GM12864 (cell line): ENCODE data around the gene AFF2.

Source experiments
- DNase-seq: peaks from one replicate; pipeline ENCODE4 v3.0.0-alpha.2; 2011; ENCODE audit warnings: low read depth
- H3K4me3 ChIP-seq: 2 replicates; pipeline ENCODE4 v1.5.1; 2011; ENCODE audit warnings: mild to moderate bottlenecking, low read depth, low read length, control low read depth
- CTCF ChIP-seq: IDR thresholded peaks from 2 replicates; pipeline ENCODE4 v1.5.1; 2011; ENCODE audit warnings: low read depth, mild to moderate bottlenecking, moderate library complexity, low read length, control low read depth, inconsistent platforms; ENCODE audit errors: missing control alignments

AFF2 gene

DNA sequence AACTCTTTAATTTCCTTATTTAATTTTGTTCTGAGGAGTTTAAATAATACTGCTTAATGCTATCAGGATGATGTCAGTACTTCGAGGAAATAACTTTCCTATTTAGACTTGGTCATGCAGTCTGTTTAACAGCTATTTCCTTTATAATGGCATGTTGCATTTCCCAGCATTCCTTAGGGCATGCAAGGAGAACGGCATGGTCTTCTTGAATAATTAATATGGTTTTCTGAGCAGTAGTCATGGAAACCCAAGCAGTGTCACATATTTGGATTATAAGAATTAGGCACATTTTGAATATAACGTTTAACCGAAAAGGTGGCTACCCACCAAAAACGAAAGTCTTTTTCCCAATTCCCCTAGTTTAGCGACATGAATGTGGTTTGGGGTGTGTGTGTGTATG is 76.0 kb downstream of the AFF2 start:
- no peak overlapping the region for H3K4me3 ChIP-seq
- no peak for TF ChIP-seq CTCF
- DNase-seq: no peak

- no peak for TF ChIP-seq CTCF
- no peak for DNase-seq
- H3K4me3 ChIP-seq: no peak overlapping the region
Observed at GRCh38 chrX:148577741-148578140, 77.3 kb downstream of the AFF2 start.

DNA sequence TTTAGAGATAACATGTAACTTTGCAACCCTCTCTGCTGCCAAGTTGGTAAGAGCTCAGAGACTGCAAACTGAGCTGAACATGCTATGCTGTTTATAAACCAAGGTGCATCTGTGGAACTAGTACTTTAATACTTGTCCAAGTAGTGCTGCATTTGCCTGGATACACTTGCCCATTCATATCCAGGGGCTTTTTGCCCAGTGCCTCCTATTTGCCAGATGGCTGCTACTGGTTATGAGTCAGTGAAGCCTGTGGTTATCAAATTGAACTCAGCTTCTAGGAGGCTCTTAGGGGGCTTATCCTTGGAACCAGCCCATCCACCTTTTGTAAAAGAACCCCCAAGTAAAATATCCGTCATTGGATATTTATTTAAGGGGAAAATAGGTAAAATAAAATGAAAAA is 79.6 kb downstream of the AFF2 start:
- no peak overlapping the region for H3K4me3 ChIP-seq
- no peak for TF ChIP-seq CTCF
- no peak for DNase-seq

DNA sequence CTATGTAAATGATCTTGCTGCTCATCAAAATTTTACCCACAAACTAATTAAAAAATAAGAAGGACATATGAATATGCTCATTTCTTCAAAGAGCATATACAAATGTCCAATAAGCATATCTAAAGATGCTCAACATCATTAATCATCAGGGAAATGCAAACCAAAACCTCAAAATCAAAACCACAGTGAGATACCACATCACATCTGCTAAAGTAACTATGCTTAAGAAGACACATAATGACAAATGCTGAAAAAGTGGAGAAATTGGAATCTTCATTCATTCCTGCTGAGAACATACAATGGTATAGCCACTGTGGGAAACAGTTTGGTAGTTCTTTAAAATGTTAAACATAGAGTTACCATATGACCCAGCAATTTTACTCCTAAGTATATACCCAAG is 81.9 kb downstream of the AFF2 start:
- TF ChIP-seq CTCF: no peak
- no peak overlapping the region for H3K4me3 ChIP-seq
- DNase-seq: no peak

GRCh38 chrX:148588649-148589310 is 88.4 kb downstream of the AFF2 start:
- no peak overlapping the region for H3K4me3 ChIP-seq
- no peak for TF ChIP-seq CTCF
- DNase-seq: no peak

DNA sequence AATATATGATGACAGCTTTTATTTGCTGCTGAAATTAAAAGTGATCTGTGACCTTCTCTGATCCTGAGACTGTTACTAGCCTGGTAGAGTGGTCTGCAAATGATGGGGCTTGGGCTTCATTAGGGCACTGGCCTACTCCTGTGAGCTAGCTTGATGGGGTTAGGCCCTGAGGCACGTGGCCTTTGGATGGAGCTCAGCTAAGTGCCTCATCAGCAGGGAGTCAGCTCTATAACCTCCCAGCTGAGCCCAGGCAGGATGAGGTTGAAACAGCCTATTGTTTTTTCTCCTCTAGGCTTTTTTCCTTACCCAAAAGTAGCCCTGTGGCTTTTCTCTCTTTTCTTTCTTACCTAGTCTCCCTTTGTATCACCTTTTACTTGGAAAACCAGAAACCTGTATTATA is 92.2 kb downstream of the AFF2 start:
- DNase-seq: no peak
- no peak for TF ChIP-seq CTCF
- no peak overlapping the region for H3K4me3 ChIP-seq

DNA sequence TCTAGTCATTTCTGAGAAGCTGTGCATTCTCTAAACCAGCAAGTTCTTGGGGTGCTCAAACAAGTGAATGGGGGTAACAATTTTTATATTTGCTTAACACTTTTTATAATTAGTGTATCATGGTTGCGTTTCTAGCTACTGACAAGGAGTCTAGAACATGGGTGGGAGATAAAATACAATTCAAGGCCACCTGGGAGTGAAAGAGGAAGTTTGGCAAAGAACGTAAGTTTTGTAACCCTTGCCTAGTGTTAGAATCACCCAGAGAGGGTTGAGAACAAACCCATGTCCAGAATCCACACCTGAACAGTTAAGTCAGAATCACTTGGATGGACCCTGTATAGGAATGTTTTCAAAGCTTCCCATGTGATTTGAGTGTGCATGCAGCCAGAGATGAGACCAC is 92.7 kb downstream of the AFF2 start:
- TF ChIP-seq CTCF: no peak
- H3K4me3 ChIP-seq: no peak overlapping the region

More for the DNA sequence above, 92.7 kb downstream of the AFF2 start:
- no peak for DNase-seq
